DMS 273 (cell line): ENCODE measurements around the gene HMGA1.

Experiments used
- DNase-seq: peaks from one replicate; lab custom pipeline; 2025; ENCODE audit not compliant: unreplicated experiment; lab: John Stamatoyannopoulos, UW

The HMGA1 gene

GRCh38 chr6:34236443-34237315, at the start of gene HMGA1:
HMGA1 (plus strand) TSS chr6:34236873; CDS start chr6:34240781, 3,908 bp downstream.
- peak; percentile 97 for DNase-seq

- DNase-seq = no peak
Observed at GRCh38 chr6:34189806-34190503, 46.7 kb upstream of the HMGA1 start.

- no peak for DNase-seq
Observed at GRCh38 chr6:34190504-34191122, 46.1 kb upstream of the HMGA1 start.

GRCh38 chr6:34194772-34195171, 41.9 kb upstream of the HMGA1 start:
- DNase-seq = no peak

- peak; percentile 42 for DNase-seq
Observed at GRCh38 chr6:34195726-34196115, 41.0 kb upstream of the HMGA1 start.

- peak; percentile 75 for DNase-seq
Observed at GRCh38 chr6:34196116-34196832, 40.4 kb upstream of the HMGA1 start.

GRCh38 chr6:34196833-34197195, 39.9 kb upstream of the HMGA1 start:
- no peak for DNase-seq

GRCh38 chr6:34200340-34200971, 36.2 kb upstream of the HMGA1 start:
- DNase-seq = no peak

- no peak for DNase-seq
Observed at GRCh38 chr6:34201455-34202107, 35.1 kb upstream of the HMGA1 start.

GRCh38 chr6:34202329-34203201, 34.1 kb upstream of the HMGA1 start:
- DNase-seq = no peak

- DNase-seq = no peak
Observed at GRCh38 chr6:34204693-34205092, 32.0 kb upstream of the HMGA1 start.

- DNase-seq = no peak
Observed at GRCh38 chr6:34205466-34205865, 31.2 kb upstream of the HMGA1 start.

- no peak for DNase-seq
Observed at GRCh38 chr6:34205916-34206315, 30.8 kb upstream of the HMGA1 start.

GRCh38 chr6:34206726-34207125, 29.9 kb upstream of the HMGA1 start:
- no peak for DNase-seq

GRCh38 chr6:34207695-34208443, 28.8 kb upstream of the HMGA1 start:
- DNase-seq = no peak

- no peak for DNase-seq
Observed at GRCh38 chr6:34213772-34214171, 22.9 kb upstream of the HMGA1 start.

- DNase-seq = no peak
Observed at GRCh38 chr6:34218691-34219090, 18.0 kb upstream of the HMGA1 start.

- no peak for DNase-seq
Observed at GRCh38 chr6:34223381-34223955, 13.2 kb upstream of the HMGA1 start.
